Head of caudate nucleus (tissue), 42 donors: ENCODE results near the gene SMC4.

ENCODE experiments used
- DNase-seq, 42 donors: peaks; one replicate each; pipeline versions ENCODE4 v3.0.0 to v3.0.0-alpha.2; 2020 to 2021; ENCODE audit warnings: mixed read lengths in 7 of 42
- intact Hi-C: fragments of 100-400 bp; cut with DNase I; formaldehyde crosslinking; loops from one replicate; pipeline ENCODE4 v1.15.0; 2022

SMC4 gene

DNA sequence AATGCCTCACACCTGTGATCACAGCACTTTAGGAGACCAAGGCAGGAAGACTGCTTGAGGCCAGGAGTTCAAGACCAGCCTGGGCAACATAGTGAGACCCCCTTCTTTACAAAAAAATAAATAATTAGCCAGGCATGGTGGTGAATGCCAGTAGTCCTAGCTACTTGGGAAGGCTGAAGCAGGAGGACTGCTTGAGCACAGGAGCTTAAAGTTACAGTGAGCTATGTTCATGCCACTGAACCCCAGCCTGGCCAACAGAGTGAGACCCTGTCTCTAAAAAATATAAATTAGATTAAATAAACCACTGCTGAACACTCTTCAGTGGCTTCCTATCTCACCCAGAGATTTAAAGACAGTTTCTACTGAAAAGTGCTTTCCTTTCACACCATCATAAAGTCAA is 6.7 kb upstream of the SMC4 start:
- intact Hi-C loops, result loop anchor here (10.0 kb wide), 1 partner anchor 172 kb away; the partner anchor contains the start of gene KPNA4
- DNase-seq, result no peak

DNA sequence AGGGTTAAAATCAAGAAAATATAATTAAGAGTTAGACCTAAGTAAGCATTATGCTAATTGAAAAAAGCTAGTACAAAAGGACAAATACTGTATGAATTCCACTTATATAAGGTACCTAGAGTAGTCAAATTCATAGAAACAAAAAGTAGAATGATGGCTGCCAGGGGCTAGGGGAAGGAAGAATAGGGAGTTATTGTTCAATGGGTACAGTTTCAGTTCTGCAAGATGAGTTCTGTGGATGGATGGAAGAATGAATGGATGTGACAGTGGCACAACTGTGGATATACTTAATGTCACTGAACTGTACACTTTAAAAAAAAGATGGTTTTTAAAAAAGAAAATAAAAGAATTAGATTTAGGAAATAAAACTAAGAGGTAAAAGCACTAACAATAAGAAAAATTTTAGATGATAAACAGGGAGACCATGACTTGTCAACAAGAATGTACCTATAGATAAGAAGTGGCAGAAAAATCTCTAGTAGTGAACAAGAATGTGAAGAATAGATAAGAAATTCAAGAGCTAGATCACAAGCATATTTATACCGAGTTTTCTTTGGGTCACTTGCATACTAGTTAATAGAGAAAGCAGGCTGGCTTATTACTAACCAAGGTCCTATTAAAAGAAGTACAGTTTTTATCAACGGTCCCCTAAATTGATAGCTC is 6.0 kb upstream of the SMC4 start:
- DNase-seq, result no peak
- intact Hi-C loops, result loop anchor here (10.0 kb wide), 1 partner anchor 171 kb away; the partner anchor contains the start of gene KPNA4

DNA sequence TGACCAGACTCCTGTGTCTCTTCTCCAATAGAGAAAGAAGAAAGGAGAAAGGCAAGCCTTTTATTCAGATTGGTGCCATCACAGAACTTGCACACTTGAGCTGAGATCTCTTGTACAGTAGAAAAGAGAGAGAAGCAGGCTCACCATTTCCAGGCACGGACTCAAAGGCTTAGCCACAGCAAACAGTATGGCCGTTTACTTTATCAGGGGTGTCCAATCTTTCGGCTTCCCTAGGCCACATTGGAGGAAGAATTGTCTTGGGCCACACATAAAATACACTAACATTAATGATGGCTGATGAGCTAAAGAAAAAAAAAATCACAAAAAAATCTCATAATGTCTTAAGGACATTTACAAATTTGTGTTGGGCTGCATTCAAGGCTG is 5.4 kb upstream of the SMC4 start:
- DNase-seq, result no peak
- intact Hi-C loops, result loop anchor here (10.0 kb wide), 1 partner anchor 171 kb away; the partner anchor contains the start of gene KPNA4

DNA sequence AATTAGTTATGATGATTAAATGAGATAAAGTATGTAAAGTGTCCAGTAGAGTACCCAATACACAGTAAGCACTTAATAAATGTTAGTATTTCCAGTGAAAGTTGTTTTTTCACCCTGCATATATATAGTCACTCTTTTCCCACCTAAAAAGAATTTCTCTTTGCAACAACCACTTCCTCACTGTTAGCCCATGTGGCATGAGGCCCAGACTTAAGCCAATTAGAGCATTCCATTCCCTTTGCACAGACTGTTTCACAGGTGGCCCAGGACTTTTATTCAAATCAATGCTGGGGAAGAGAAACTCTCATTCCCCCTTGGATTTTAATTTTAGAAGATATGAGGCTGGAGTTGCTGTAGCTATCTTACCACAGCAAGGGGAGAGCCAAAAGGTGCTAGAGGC is 4.2 kb upstream of the SMC4 start:
- DNase-seq, result no peak
- intact Hi-C loops, result loop anchor here (10.0 kb wide), 1 partner anchor 170 kb away; the partner anchor contains the start of gene KPNA4

DNA sequence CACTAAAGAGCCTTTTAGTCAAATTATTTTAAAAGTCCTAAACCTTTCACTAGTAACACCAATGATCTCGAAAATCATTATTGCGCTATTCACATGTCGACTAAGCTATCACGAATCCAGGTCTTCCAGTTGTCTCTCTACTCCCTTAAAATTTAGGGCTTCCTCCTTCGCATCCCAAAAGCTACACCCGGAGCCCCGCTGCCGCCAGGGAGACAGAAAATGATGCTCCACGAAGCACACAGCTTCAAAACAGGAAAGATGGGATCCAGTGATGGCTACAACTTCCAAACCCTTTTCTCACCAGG is 678 bp upstream of the SMC4 start:
- intact Hi-C loops, result loop anchor here (10.0 kb wide), 1 partner anchor 166 kb away; the partner anchor contains the start of gene KPNA4
- DNase-seq, result no peak

DNA sequence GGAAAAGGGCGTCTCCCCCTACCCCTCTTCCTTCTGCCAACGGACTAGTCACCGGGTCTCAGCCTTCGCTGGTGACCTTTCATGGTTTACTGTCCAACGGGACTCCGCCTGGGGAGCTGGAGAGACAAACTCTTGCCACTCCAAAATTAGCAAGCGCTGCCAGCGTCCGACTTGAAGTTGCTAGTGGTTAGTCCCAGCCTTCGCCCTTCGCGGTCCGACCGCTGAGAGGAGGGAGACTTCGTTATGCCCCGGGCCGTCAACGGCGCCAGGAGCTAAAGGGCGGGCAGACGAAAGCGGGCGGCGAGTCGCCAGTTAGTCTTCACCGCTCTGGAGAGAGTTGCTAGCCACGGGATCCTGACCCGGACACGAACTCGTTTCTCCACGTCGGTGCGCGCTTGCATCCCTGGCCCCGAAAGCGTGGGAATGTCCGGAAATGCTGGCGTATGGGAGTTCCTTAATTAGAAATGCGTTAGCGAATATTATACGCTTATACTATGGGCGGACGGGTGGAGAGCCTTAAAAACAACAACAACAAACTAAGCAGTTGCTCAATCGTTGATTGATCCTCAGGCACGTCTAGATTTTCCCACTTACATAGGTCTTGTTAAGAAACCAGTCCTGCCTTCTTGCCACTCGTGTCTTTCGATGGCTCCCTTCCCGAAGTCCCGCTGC is 716 bp downstream of the SMC4 start:
- DNase-seq, result peak in 33 of 42 donors; percentile 2 to 62 (median 20)
- intact Hi-C loops, result no loop called here

DNA sequence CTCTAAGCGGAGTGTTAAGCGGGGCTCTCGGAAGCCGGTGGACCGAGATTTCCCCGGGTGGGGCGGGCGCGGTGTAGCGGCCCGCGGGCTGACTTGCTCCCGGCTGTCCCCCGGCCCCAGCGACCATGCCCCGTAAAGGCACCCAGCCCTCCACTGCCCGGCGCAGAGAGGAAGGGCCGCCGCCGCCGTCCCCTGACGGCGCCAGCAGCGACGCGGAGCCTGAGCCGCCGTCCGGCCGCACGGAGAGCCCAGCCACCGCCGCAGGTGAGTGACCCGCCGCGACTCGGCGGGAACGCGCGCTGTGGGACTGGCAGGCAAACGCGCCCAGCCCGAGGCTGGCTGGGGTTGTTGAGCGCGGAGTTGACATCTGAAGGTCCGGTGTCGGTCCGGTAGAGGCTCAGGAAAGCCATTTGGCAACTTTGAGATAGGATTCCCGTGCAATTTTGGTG is 1.3 kb downstream of the SMC4 start:
- DNase-seq, result peak in 8 of 42 donors; percentile 3 to 44 (median 10)
- intact Hi-C loops, result no loop called here

DNA sequence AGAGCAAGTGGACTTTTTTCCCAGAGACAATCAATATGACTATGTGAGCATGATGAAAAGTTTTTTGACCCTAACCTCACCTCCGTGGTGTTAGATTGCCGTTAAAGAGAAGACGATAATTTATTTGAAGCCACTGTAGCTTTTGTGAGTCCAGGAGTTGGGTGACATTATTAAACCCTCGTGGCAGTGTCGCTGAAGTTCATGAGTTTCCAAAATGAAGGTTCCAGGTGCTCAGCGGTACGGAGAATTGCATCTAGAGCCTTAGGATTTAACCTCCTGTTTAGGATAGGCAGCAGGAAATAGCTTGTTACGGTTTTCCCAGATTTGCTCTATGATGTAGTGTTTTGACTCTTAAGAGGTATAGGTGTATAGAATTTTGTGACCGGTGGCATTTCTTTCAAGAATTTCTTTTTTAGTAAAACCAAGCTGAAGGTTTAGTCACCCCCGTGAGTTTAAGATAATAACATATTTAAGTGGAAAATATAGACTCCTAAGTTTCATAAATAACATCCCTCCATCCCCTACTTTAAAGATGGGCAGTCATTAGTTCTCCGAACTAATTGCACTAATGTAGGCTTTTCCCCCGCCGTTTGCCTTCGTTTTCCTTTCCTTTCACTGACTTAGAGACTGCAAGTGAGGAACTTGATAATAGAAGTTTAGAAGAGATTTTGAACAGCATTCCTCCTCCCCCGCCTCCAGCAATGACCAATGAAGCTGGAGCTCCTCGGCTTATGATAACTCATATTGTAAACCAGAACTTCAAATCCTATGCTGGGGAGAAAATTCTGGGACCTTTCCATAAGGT is 2.0 kb downstream of the SMC4 start:
- intact Hi-C loops, result no loop called here
- no peak for DNase-seq

DNA sequence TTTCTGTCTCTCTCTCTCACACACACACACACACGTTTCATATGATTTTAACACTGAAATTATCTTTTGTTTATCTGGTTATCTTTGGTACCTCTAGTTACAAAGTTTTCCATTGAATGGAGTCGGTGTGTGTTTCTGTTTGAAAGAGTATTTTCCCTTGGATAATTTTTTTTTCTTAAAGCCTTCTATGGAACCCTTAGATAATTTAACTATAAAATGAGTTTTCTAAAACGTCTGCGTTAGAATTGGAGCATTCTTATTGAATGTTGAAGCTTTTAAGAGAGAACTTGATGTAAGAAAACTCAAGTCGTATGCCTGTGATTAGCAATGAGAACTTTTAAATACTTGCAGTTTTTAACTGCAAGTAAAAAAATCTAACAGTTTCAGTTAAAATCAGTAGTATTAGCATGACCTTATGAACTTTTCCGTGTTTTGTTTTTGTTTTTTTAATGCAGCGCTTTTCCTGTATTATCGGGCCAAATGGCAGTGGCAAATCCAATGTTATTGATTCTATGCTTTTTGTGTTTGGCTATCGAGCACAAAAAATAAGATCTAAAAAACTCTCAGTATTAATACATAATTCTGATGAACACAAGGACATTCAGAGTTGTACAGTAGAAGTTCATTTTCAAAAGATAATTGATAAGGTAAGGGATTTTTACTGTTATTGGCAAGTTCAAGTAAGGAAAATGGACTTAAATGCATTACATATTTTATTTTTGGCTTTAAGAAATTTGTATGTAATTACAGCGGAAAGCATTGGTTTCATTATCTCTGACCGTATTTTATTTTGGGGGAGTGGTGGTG is 3.0 kb downstream of the SMC4 start:
- DNase-seq, result no peak
- intact Hi-C loops, result no loop called here

DNA sequence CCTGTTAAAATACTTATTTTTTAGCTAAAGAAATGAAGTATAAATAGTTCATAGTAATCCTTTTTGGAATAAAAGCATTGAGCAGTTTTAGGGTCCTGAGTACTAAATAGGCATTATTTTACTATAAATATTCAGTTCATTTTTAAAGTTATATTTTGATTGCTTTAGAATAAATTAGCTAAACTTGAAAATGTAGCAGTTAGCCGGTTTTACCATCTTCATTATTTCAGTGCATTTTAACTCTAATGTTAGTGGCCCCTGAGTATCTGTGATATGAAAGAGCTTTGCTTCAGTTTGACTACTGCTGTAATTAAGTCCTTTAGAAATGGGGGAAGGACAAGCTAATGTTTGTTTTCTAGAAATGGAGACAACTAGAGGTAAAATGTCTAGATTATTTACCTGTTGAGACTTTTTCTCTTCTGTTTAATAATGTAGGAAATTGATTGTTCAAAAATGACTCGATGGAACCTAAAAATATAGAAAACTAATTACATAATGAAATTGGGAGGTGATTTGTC is 3.6 kb downstream of the SMC4 start:
- intact Hi-C loops, result no loop called here
- DNase-seq, result no peak

DNA sequence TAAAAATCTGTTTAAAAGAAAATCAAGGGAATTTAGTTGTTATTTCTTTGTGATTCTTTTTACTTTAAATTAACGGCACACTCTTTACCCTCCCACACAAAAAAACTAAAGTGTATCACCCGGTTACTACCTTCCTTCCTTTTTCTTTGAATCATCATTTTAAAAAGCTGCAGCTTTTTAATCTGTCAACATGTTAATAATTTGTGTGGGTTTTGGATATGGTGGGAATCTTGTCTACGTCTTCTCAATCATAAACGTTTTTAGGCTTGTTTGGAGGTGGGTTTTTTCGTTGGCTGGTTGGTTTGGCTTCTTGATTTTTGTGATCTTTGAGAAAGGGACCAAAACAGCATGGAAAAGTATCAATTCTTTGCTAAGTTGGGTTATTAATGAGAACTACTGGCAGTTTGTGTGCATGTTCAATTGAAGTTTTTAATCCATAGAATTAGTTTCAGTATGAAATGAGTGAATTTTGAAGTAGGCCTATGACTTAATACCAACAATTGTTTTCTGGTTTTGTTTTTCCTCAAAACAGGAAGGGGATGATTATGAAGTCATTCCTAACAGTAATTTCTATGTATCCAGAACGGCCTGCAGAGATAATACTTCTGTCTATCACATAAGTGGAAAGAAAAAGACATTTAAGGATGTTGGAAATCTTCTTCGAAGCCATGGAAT is 4.5 kb downstream of the SMC4 start:
- intact Hi-C loops, result no loop called here
- DNase-seq, result no peak

DNA sequence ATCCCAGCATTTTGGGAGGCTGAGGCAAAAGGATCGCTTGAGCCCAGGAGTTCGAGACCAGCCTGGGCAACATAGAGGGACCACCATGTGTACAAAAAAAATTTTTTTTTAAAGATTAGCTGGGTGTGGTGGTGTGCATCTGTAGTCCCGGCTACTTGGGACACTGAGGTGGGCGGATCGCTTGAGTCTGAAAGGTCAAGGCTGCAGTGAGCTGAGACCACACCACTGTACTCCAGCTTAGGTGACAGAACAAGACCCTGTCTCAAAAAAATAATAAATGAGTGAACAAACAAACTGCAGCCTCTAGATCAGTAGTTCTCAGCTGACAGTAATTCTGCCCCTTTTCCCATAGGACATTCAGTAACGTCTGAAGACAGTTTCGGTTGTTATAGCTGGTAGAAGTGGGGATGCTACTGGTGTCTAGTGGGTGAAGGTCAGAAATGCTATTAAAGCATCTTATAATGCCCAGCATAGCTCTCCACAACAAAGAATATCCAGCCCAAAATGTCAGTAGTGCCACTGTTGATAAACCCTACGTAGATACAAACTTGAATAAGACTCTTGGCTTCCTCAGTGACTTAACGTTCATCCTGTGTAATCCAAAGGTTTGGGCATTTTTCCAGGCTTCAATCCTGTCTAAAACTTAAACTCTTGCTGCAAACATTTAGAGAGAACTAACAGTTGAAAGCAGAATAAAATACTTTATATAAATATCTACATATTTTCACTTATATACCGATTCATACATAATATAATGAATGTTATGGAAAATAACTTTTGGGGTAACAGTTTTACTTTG is 10.6 kb downstream of the SMC4 start:
- intact Hi-C loops, result loop anchor here (10.0 kb wide), 1 partner anchor 75 kb away; no protein-coding TSS in a partner anchor
- no peak for DNase-seq

DNA sequence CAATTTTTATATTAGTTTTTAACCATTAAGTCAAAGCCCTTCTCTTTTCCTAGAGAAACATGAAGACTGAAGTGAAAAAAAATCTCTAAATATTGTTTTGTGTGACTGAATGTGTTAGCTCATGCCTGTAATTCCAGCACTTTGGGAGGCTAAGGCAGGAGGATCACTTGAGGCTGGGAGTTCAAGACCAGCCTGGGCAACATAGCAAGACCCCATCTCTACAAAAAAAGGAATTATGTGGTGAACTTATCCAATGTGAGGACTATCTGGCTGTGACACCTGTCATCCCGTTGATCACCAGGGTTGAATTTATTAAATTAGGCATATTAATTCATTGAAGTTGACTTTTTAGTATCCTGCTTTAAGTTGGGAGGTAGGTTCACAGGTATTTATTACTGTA is 13.0 kb downstream of the SMC4 start:
- no peak for DNase-seq
- intact Hi-C loops, result loop anchor here (2.0 to 10.0 kb wide), 2 partner anchors 72 to 380 kb away; no protein-coding TSS in a partner anchor

DNA sequence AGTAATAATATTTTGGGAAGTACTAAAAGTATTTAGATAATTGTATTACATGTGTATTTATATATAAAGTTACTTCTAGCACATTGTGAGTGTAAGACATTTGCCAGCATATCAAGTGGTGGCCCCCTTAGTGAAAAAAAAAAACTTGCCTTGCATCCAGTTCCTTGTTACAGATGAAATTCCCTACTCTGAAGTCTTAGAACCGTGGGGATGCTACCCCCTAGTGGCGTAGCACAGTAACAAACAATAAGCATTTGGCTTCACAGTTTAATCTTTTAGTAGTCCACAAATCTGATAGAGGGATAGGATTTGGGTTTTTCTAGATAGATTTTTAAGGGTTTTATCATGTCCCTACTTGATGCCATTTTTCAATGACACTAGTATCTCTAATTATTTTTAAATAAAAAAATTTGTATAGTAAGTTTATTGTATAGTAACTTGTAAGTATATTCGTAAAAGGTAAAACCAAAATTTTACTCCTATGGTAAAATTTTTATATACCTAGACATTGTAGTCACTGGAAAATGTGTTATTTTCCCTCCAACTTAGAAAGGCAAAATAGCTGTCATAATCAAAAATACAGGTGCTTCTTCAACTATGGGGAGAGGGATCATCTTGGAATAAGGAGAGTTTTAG is 14.3 kb downstream of the SMC4 start:
- intact Hi-C loops, result loop anchor here (2.0 to 10.0 kb wide), 2 partner anchors 71 to 381 kb away; no protein-coding TSS in a partner anchor
- peak in 41 of 42 donors; percentile 7 to 87 (median 71) for DNase-seq

DNA sequence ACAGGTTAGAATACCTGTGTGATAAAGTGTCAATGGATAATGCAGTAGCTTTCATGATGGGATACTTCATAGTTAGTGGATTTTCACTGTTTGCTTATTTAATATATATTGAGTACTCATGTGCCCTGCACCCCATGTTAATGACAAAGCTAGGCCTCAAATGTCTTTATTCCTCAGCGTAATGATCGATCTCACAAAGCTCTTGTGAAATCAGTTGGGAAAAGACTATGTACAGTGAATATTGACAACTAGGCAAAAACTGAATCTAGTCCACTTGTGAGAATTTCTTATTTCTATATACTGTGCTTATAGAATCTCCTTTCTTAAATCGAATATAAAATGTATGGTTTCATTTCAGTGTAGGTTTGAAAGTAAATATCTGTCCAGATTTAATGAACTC is 17.9 kb downstream of the SMC4 start:
- intact Hi-C loops, result loop anchor here (10.0 kb wide), 1 partner anchor 67 kb away; no protein-coding TSS in a partner anchor

DNA sequence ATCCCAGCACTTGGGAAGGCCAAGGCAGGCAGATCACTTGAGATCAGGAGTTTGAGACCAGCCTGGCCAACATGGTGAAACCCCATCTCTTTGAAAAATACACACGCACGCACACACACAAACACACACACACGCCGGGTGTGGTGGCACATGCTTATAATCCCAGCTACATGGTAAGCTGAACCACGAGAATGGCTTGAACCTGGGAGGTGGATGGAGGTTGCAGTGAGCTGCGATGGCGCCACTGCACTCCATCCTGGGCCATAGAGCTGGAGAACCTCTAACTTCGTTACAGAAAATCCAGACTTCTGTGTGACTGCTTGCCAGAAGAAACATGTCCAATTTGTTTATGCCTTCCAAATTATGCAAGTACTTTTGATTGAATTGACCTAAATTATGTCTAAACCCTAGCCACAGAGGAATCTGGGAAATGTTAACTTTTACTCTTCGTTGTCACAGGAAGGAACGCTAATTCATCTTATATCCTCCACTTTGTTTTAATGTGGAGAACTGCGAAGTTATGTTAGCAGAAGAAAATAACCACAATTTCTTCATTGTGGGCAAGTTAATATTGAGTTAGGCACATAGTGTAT is 28.5 kb downstream of the SMC4 start:
- no peak for DNase-seq
- intact Hi-C loops, result no loop called here

More for the DNA sequence above, 17.9 kb downstream of the SMC4 start:
- no peak for DNase-seq
